IPS-NIHi11 (cell line): ENCODE results near the gene POU2F1.
"Not testable (repeated sequence)": the region's sequence is repeated elsewhere in the genome, so short reads cannot be mapped to it uniquely, and the experiment has no call there.

Experiments
- DNase-seq: peaks from one replicate; pipeline ENCODE4 v3.0.0; 2012; ENCODE audit warnings: mixed read lengths, low spot score

The POU2F1 gene

DNA sequence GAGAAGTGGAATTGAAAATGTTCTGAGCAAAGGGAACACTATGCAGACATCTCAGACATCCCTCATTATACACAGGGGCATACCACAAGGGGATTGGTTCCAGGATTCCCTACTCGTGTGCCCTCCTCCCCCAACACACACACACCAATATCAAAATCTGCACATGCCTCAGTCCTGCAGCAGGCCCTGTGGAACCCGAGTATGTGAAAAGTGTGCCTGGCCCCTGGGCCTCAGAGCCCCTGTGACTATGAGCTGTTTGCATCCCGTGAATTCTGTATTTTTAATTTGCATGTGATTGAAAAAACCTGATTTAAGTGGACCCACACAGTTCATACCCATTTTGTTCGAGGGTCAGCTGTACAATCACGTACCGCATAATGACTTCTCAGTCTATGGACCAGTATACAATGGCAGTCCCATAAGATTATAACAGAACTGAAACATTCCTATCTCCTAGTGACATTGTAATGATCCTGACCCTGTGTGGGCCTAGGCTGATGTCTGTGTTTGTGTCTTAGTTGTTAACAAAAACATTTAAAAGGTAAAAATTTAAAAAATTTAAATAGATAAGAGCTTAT lies 11.3 kb downstream of the POU2F1 start:
- no peak for DNase-seq

DNA sequence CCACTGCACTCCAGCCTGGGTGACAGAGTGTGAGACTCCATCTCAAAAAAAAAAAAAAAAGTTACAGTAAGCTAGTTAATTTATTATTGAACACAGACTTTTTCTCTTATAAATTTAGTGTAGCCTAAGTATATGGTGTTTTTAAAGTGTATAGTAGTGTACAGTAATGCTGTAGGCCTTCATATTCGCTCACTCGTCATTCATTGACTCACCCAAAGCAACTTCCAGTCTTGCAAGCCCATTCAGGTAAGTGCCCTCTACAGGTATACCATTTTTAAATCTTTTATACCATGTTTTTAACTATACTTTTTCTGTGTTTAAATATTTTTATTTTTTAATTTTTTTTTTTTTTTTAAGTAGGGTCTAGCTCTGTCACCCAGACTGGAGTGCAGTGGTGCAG lies 12.1 kb downstream of the POU2F1 start:
- no peak for DNase-seq

DNA sequence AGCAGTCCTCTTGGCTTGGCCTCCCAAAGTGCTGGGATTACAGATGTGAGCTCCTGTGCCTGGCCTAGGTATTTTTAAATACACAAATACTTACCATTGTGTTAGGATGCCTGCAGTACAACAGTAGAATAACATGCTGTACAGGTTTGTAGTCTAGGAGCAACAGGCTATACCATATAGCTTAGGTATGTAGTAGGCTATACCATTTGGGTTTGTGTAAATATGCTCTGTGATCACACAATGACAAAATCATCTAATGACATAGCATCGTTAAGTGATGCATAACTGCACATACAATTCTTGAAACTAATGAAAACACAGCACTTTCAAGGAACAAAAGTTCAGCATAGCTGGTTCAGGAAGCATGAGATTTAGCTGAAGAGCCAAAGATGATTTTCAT lies 12.7 kb downstream of the POU2F1 start:
- no peak for DNase-seq

DNA sequence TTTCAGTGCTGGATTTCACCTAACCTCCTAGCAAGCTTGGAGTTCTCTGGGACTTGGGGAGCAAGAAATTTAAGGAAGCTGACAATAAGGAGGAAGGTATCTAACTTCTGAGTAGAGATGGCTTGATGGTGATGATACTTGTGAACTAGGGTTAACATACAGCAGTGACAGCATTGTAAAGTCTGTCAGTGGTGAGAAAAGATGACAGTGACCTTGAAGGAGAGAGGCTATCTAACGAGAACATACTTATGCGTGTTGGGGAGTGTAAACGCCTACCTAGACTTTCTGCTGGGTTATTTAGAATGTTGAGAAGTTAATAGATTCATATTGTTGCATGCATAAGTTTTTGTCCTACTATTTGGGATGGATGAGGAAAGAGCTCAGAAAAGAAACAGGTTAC lies 16.3 kb downstream of the POU2F1 start:
- no peak for DNase-seq

DNA sequence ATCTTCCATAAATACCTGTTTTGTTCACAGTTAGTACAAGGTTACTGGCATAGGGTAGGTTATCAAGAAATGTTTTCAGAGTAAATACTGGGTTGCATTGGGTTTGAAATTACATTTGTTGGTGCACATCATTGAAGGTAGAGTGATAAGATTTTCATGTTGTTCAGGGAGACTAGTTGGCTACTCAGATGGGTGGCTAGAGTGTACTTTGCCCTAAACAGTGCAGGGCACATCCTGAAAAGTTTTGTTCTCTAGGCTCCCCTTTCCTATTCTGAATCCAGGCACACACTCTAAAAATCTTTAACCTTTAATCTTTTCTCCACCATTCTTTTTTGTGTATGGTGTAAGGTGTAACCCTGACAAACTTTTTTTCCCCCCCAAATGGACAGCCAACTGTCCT lies 18.0 kb downstream of the POU2F1 start:
- DNase-seq: no peak

DNA sequence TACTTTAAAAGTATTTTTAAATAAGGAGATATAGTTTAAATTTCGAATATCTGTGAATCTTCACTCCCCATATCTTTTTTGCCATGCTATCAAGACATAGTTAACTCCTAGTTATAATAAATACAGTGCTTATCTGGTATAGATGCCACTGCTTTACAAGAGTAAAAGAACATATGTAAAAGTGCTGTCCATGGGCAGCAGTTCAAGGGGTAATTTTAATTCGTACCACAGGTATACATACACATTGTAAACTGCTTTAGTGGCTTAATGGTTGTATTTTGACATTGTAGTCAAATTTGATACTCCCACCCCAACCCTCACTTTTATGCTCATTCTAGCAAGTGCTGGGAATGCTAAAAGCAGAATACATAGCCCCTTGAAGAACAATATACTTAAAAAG lies 18.6 kb downstream of the POU2F1 start:
- no peak for DNase-seq

DNA sequence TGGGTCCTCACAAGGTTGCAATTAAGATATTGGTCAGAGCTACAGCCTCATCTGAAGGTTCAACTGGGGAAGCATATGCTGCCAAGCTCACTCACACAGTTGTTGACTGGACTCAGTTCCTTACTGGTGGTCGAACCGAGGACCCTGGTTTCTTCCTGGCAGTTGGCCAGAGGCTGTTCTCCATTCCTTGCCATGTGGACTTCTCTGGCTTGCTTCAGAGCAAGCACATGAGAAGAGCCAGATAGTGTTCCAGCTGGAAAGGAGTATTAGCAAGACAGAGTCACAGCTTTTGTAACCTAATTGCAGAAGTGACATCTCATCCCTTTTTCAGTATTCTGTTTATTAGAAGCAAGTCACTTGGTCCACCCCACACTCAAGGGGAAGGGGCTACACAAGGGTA lies 23.6 kb downstream of the POU2F1 start:
- DNase-seq: no peak

DNA sequence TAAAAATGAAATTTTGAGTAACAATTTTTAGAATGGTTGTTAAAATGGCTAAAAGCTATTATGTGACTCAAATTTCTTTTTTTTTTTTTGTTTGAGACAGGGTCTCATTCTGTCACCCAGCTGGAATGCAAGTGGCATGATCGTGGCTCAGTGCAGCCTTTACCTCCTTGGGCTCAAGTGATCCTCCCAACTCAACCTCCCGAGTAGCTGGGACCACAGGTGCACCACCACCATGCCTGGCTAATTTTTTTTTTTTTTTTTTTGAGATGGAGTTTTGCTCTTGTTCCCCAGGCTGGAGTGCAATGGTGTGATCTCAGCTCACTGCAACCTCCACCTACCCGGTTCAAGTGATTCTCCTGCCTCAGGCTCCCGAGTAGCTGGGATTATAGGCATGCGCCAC lies 24.5 kb downstream of the POU2F1 start:
- not testable (repeated sequence) for DNase-seq

DNA sequence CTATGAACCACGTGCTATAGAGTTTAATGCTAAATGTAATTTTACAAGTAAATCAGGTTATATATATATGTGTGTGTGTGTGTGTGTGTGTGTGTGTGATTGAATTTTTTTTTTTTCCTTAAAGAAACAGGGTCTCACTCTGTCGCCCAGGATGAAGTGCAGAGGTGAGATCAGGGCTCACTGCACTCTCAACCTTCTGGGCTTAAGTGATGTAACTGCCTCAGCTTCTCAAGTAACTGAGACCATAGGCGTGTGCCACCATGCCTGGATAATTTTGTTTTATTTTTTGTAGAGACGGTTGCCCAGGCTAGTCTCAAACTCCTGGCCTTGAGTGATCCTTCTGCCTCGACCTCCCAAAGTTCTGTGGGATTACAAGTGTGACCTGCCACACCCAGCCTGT lies 26.3 kb downstream of the POU2F1 start:
- no peak for DNase-seq

DNA sequence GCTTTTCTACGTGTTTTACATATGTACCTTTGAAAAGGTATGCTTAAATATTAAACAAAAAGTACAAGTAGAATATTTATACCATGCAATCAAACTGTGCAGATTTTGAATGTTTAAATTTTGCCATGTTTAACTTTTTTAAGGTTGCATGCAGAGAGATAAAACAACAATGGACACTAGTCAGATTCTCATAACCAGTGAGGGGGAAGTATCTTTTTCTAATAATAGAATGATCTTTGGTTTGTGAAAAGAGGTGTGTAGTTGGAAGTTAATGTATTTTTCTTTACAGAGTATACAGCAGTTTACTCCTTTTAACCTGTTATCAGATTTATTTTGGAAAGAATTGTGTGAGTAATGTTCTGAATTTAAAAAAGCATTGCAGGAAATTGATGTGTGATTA lies 27.1 kb downstream of the POU2F1 start:
- no peak for DNase-seq

DNA sequence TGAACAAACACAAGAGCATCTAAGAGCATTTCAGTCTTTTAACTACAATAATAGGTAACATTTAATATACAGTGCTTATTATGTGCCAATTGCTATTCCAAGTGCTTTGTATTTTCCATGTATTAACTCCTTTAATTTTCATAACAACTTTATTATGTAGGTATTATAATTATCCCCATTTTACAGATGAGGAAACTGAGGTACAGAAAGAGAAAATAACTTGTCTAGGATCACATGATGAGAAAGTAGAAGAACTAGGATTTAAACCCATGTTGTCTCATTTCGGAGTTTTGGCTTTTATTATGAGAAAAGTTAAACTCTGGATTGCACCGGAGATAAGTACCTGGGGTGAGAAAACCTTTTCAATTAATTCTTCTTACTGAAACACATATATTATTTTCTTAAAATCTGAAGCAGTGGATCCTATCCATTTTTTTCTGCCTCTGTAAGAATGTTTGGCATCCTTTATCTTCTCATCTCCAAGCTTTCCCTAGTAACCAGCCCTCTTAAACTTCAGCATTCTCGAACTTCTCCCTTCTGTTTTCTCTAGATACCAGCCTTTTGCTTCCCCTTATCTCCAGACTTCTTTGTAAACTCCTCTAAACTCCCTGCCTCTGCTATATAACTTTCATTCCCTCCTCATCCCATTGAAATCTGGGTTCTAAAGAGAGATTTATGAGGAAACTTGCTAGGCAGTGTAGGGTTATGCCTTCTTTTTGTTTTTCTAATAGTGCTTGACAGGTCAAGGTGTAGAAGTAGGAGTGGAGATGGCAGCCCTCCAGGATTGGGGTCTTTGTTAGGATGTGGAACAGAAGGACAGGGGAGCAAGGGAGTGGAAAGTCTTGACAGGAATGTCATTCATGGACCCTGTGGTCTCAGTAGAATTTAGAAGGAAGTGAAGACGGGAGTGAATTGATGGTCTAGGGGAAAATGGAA lies 28.3 kb downstream of the POU2F1 start:
- no peak for DNase-seq

DNA sequence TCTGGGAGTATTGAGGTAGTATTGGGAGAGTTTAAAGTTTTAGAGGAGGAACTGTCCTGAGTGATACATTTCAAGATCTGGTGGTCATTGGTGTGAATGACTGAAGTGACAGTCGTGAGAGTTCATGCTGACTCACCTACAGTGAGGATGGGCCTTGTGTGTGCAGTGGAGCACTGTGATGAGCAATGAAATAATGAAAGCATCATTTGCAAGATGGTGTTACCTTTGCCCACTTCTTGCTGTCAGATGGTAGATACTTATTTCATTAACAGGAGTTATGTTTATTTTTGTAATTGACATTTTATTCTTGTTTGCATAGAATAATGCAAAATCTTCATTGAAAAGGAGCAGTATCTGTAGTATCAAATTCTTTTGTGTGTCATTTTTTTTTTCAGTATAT lies 29.0 kb downstream of the POU2F1 start:
- DNase-seq: no peak

DNA sequence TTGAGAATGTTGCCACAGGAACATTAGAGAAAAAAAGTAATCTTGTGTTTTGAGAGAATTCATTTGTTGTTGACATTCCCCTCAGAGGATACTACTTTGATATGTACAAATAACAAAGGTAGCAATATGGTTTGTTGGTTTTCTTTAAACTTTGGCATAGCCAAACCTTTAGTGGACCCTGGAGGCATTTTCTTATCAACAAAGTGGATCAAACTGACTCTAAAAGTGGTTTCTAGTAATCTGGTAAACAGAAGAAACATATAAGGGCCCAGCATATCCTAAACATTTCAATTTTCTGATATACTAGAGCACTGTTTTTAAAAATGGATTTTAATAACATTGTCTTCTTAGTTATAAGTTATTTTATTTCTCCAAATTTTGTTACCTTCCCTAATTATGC lies 29.8 kb downstream of the POU2F1 start:
- DNase-seq: no peak

DNA sequence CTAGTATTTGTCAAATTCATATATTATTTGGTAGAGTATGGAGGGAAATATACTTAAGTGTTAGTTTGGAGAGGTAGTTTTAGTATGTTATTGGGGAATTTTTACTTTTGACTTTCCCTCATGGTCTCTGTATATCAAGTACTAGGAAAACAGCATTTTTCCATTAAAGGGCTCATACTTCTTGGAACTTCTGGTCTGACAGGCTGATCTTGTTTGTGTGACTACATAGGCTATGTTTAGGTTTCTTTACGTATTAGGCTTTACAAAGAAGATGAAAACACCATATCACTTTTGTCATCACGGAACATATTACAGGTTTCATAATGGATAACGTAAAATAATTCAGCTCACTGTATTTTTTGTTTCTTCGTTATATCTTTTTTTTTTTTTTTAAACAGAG lies 30.8 kb downstream of the POU2F1 start:
- DNase-seq: no peak

DNA sequence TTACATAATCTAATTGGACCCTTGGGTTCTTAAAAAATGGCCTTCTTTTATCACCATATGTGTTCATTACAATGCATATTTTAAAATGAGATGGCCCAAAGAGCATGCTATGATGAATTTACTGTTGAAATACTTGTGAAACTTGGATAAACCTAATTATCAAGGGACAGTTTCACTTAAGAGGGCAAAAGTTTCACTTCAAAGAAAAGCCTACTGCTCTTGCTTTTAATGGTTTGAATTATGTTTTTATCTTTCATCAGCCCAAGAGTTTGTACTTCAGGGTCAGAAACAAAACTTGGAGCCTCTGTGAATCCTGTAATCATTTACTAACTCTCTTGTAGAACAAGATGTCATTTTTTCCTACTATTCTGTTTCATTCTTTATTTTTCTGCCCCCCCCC lies 32.3 kb downstream of the POU2F1 start:
- no peak for DNase-seq

DNA sequence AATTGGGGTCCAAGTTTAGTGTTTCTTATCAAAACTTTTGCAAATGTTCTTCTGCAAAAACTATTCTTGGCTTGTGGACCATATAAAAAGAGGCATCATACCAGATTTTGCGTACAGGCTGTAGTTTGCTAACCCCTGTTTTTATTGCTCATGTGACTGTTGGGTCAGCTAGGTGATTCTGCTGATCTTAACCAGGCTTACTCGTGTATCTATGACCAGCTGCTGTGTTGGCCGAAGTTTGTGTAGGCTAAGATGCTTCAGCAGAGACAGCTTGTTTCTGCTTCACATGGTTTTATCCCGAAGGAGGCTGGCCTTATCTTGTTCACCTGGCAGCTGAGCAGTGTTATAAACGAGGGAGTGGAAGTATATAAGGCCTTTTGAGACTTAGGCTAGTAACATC lies 38.2 kb downstream of the POU2F1 start:
- no peak for DNase-seq

DNA sequence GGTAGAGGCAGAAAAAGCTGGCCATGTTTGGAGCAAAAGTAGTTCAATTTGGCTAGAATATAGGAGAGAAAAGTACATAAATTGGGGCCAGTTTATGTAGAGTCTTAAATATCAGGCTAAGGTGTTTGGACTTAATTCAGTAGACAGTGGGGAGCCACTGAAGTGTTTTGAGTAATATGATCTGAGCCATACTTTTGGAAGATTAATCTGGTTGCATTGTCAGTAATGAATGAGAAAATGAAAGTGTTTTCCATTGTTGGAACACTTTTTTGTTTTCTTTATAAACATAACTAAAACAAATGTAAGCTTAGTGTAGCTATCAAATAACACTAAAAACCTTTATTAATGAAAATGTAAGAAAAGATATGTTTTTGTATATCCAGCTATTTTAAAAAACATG lies 42.1 kb downstream of the POU2F1 start:
- DNase-seq: no peak

DNA sequence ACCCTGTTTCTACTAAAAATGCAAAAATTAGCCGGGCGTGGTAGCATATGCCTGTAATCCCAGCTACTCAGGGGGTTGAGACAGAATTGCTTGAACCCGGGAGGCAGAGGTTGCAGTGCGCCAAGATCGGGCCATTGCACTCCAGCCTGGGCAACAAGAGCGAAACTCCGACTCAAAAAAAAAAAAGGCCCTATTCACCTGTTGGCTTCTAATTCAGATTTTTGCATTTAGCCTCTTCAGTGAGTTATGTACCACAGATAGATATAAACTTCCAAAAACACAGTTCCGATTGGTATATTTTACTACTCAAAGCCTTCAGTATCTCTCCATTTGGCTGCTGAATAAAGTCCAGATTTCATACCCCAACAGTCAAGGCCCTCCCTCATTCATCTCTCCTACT lies 42.7 kb downstream of the POU2F1 start:
- no peak for DNase-seq

DNA sequence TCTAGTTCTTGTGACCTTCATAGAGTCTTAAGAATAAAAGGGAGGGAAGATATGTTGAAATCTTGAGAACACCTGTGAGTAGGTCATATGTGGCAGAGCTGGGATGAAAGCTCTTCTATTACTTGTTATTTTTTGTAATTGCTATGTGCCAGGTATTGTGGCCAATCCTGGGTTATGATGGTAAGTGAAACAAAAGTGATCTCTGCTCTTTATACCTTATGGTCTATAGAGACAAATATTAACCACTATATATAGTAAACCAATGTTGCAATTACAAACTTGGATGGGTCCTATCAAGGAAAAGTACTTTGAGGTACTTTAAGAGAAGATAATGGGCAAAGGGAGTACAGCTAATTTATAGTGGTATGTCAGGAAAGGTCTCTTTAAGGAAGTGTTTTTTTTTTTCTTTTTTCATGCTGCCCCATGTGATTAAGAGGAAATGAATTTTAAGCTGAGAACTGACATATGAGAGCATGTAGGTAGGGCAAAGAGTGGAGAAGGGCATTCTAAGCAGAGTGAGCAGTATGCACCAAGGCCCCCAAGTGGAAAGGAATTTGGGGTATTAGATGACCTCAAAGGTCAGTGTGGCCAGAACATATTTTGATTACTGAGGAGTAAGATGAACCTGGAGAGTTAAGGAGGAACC lies 43.3 kb downstream of the POU2F1 start:
- peak; percentile 7 for DNase-seq

DNA sequence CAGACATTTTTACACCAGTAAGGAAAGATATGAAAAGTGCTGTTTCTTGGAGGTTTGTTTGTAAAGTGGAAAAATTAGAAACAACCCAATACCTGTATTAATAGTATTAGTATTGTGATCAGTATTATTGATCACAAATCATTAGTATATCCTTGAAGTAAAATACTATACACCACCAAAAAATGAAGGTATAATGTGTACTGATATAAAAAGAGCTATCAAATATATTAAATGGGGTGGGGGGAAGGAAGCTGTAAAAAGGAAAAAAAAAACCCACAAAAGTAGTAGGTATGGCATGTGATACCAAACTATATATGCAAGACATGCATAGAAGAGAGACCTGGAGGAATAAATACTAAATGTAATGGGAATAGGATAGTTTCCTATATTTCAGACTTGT lies 46.3 kb downstream of the POU2F1 start:
- no peak for DNase-seq

DNA sequence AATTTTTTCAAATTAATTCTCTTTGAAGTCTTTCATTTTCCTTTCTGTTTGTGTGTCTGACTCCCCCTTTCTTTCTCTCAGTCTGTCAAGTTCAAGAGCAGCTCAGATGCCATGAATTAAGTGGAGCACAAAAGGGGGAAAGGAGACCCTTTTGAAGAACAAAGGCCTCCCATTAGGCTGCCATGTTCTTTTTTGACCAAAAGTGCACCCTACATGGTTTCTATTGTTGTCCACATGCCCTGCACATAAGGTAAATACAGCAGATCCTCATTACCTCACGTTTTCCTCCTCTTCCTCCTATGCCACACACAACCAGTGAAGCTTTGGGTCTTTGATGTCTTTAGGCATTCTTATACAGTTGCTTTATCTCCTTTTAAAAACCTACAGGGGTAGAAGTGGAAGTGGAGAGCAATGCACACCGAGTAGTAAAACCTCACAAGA lies 47.7 kb downstream of the POU2F1 start:
- no peak for DNase-seq

DNA sequence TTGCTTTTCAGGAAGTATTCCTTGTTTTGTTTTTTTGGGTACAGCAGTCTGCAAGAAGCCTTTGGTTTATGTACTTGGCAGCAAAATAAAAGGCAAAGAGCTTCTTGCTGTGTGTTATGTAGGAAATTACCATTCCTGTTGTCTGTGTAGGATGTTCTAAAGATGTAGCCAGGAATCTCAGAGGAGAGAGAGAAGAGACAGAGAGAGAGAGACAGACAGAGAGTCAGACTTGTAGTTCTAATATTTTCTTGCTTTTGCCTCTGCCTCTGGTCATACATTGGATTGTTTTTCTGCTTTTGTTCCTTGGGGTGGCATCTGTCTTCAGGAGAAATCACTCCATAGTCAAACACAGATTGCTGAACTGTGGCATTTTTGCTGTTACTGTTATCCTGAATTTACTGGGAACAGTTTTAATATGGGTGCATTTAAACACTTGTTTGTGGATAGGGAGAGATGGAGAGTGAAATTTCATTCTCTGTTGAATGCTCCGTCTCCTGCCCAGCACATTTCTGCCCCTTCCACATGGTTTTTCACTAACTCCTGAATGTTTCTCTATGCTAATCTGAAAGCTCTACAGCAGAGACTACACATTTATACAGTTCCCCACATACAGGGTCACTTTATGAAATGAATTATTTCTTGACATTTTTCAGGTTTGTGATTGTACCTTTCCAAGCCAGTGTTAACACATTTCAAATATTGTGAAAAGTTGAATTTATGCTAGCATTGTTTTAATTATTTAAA lies 49.8 kb downstream of the POU2F1 start:
- no peak for DNase-seq
